Cardiac muscle cell (in vitro differentiated cells and primary cell): ENCODE data around the gene MAFB. TPM values are rescaled to one million over a fixed set of nuclear protein-coding genes. Genes with fewer than 3 reads are reported as not detected.
A peak's percentile ranks its signal among the peaks of the same experiment; 100 is the strongest.

ENCODE experiments used
- DNase-seq, 2 donors: peaks; one replicate each; pipeline versions ENCODE4 v3.0.0 to v3.0.0-alpha.2; 2010 to 2017; ENCODE audit warnings: low read depth in 1 of 2, low spot score in 1 of 2
- H3K27ac ChIP-seq: fragments of 200-600 bp; sonication (generic); 2 replicates; pipeline ENCODE4 v1.5.1; 2016
- H3K27me3 ChIP-seq: fragments of 200-600 bp; sonication (generic); 2 replicates; pipeline ENCODE4 v1.6.0; 2016; ENCODE audit warnings: control low read depth
- H3K36me3 ChIP-seq: fragments of 200-600 bp; sonication (generic); 2 replicates; pipeline ENCODE4 v1.5.1; 2016; ENCODE audit warnings: control low read depth
- H3K4me1 ChIP-seq: fragments of 200-600 bp; sonication (generic); 2 replicates; pipeline ENCODE4 v1.8.1; 2017; ENCODE audit warnings: low read depth, mild to moderate bottlenecking, mixed run types
- H3K4me3 ChIP-seq: fragments of 200-600 bp; sonication (generic); 2 replicates; pipeline ENCODE4 v1.5.1; 2016; ENCODE audit warnings: mild to moderate bottlenecking
- H3K9me3 ChIP-seq: fragments of 200-600 bp; sonication (generic); 2 replicates; pipeline ENCODE4 v1.5.1; 2017; ENCODE audit warnings: low read depth, mild to moderate bottlenecking, control low read depth
- CTCF ChIP-seq: IDR thresholded peaks from 2 replicates; pipeline ENCODE4 v1.5.1; 2012; ENCODE audit warnings: low read depth, mild to moderate bottlenecking, low read length
- polyA plus RNA-seq: library from polyadenylated mRNA; unstranded; fragments of >200 nt; fragmentation: Nextera tagmentation; extraction: Ambion mirVana; gene quantifications from 2 replicates; pipeline ENCODE4 v1.2.1, GENCODE V29; 2016
- total RNA-seq: library from RNA; depleted of rRNA; stranded (reverse); fragments of >200 nt; gene quantifications from 2 replicates; pipeline ENCODE4 v1.2.3, GENCODE V29; 2016

The MAFB gene
- total and polyA plus RNA-seq, 2 experiments from 2014 or later, result 0.84 to 3.2 TPM

- no peak for DNase-seq
- H3K36me3 ChIP-seq, result no peaks in the 10 kb centered on the region
- peaks cover 98% of the 10 kb centered on the region for H3K27me3 ChIP-seq
- H3K4me3 ChIP-seq, result no peak overlapping the region
- no peak overlapping the region for H3K27ac ChIP-seq
- no peaks in the 10 kb centered on the region for H3K9me3 ChIP-seq
- TF ChIP-seq CTCF, result no peak
- H3K4me1 ChIP-seq, result peaks cover 10% of the 10 kb centered on the region
Measured at GRCh38 chr20:40683894-40684268, 5.2 kb downstream of the MAFB start.

- H3K27me3 ChIP-seq, result peaks cover 100% of the 10 kb centered on the region
- no peak for TF ChIP-seq CTCF
- H3K4me1 ChIP-seq, result peaks cover 10% of the 10 kb centered on the region
- peak; percentile 33 to 55 for DNase-seq
- H3K9me3 ChIP-seq, result no peaks in the 10 kb centered on the region
- H3K27ac ChIP-seq, result no peak overlapping the region
- H3K36me3 ChIP-seq, result no peaks in the 10 kb centered on the region
- H3K4me3 ChIP-seq, result peak overlapping the region; percentile 32
Measured at GRCh38 chr20:40683221-40683893, 5.7 kb downstream of the MAFB start.

GRCh38 chr20:40682104-40682981, 6.7 kb downstream of the MAFB start:
- Histone ChIP-seq H3K36me3 (no peaks in the 10 kb centered on the region), H3K9me3 (no peaks in the 10 kb centered on the region), H3K4me1 (peaks cover 10% of the 10 kb centered on the region), H3K27me3 (peaks cover 100% of the 10 kb centered on the region), H3K27ac (no peak overlapping the region), H3K4me3 (peak overlapping the region; percentile 32)
- no peak for TF ChIP-seq CTCF
- peak in 1 of 2 donors; percentile 67 for DNase-seq

- no peaks in the 10 kb centered on the region for H3K9me3 ChIP-seq
- TF ChIP-seq CTCF, result no peak
- H3K4me3 ChIP-seq, result no peak overlapping the region
- H3K27me3 ChIP-seq, result peaks cover 100% of the 10 kb centered on the region
- DNase-seq, result no peak
- no peaks in the 10 kb centered on the region for H3K36me3 ChIP-seq
- no peak overlapping the region for H3K27ac ChIP-seq
- peaks cover 5% of the 10 kb centered on the region for H3K4me1 ChIP-seq
Measured at GRCh38 chr20:40681684-40682083, 7.4 kb downstream of the MAFB start.

- Histone ChIP-seq H3K4me1 (peaks cover 5% of the 10 kb centered on the region), H3K36me3 (no peaks in the 10 kb centered on the region), H3K27ac (no peak overlapping the region), H3K4me3 (no peak overlapping the region), H3K27me3 (peaks cover 100% of the 10 kb centered on the region), H3K9me3 (no peaks in the 10 kb centered on the region)
- TF ChIP-seq CTCF, result no peak
- no peak for DNase-seq
Measured at GRCh38 chr20:40681165-40681564, 7.9 kb downstream of the MAFB start.
